PC-9 (cell line): ENCODE results near the gene ETS2.

Source experiments
- CTCF ChIP-seq: fragments of 200-600 bp; sonication (generic); conservative IDR thresholded peaks from 2 replicates; pipeline ENCODE4 v1.6.1; 2017; ENCODE audit warnings: mixed run types, antibody characterized with exemption, mild to moderate bottlenecking, moderate library complexity
- EZH2 ChIP-seq: fragments of 200-600 bp; sonication (generic); IDR thresholded peaks from 2 replicates; pipeline ENCODE4 v1.8.0; 2017; ENCODE audit warnings: antibody characterized with exemption, low read depth

- no peak for TF ChIP-seq CTCF
- TF ChIP-seq EZH2: no peak
Observed at GRCh38 chr21:38848187-38848609, 42.5 kb downstream of the ETS2 start.
